GM19468 (cell line): ENCODE measurements around the gene TPRG1.
A peak's percentile ranks its signal among the peaks of the same experiment; 100 is the strongest.
"Not testable (repeated sequence)": the region's sequence is repeated elsewhere in the genome, so short reads cannot be mapped to it uniquely, and the experiment has no call there.

ENCODE experiments used
- ATAC-seq: cut with Tn5 transposase; IDR thresholded peaks from one replicate; pipeline ENCODE4 v1.9.1; 2021; ENCODE audit warnings: mild to moderate bottlenecking, moderate library complexity, moderate number of reproducible peaks; ENCODE audit not compliant: unreplicated experiment; ENCODE audit errors: extremely low read depth

The TPRG1 gene

DNA sequence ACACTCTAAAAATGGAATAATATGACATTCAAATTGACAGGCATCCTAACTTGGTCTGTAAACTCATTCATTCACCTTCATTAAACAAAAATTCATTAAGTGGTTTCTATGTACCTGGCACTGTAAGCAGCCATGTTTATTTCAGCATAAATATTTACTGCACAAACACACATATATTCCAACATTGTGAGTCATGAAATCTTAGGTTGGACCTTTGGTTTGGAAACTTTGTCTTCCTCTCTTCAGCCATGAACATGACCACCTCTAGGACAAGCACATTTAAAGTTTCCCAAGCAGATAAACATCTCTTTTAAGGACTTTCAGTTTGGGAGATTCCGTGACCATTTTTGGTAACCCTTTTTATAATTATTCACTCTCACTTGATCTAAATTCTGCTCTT lies 131.8 kb downstream of the TPRG1 start:
- ATAC-seq = no peak

DNA sequence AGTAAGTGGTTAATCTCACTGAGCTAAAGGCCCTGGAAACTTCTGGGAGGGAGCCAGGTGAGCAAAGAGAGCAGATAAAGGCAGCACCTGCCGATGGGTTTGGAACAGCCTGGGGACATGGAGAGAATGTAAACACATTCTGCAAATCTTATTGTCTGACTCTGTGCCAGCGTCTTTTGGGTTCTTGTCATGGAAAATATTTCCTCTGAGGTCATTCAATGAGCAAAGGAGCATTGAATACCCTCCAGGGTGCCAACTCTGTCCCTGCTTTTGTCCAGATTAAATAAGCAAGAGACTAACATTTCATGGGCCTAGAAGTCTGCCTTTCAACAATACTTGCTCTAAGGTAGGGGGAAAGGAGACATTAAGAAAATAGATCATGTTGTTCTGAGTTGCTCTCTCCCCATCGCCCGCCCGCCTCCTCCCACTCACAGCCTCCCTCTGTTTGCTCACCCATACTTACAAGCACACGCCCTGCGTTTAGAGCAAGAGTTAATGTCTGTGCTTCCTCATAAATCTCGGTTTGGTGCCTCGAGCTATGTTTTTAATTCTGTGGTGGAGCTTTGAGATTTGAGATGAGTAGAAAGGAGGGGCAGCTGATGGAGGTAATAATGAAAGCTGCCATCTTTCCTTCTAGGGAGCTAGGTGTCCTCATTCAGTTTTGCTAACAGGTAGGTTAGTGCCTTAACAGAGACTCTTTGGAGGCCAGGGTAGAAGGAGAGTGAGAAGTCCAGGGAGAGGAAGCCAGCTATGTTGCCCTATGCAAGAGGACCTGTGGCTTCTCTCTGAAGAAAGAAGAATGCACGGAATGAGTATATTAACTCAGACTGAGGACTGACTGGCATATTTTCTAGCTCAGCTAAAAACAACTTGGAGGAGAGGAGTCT lies 132.9 kb downstream of the TPRG1 start:
- no peak for ATAC-seq

DNA sequence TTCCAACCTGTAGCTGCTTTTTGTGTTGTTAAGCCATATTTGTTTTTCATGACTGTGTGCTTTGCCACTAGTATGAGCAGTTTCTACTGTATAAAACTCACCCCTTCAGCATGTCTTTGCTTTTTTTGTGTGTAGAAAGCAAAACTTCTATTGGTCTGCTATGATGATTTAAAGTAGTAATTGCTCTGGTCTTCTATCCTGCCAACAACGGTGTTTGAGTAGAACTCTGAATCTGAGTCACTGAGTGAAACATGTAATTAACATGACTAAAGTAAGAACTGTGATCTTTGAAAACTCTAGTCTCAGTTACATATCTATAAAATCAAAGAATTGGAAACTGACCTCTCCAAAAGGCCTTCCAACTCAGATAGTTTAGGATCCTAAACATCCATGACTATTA lies 133.6 kb downstream of the TPRG1 start:
- ATAC-seq = peak; percentile 31

DNA sequence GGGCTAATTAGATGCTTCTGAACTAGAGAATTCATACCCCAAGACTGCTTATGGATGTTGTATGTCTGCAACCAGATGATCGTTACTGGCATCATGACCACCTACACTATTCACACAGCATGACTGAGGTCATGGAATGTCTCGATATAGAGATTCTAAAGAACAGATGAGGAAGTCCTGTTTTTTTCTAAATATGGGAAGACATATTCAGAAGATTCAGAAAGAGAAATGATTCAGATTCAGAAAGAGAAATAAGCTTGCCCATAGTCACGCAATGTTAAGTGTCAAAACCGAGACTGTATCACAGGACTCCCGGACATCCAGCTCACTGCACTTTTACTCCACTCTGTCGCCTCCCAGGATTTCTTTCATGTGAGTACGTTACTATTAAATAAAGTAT lies 136.2 kb downstream of the TPRG1 start:
- ATAC-seq = no peak

DNA sequence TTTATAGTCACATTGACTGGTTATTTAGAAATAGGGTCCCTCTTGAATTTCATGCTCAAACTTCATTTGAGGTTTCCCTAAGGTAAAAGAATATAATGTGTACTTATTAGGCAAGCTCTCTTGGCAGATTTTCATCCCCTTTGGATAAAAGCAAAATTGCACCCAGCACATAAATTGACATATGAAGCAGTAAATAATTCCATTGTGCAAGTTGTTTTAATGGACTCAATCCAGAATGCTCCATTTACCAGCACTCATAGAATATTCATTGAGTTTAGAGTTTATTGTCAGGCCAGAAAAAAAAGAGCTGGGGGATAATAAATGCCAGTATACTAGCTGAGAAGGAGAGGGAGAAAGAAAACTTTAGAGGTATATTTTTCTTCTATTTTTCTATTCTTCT lies 136.8 kb downstream of the TPRG1 start:
- no peak for ATAC-seq

DNA sequence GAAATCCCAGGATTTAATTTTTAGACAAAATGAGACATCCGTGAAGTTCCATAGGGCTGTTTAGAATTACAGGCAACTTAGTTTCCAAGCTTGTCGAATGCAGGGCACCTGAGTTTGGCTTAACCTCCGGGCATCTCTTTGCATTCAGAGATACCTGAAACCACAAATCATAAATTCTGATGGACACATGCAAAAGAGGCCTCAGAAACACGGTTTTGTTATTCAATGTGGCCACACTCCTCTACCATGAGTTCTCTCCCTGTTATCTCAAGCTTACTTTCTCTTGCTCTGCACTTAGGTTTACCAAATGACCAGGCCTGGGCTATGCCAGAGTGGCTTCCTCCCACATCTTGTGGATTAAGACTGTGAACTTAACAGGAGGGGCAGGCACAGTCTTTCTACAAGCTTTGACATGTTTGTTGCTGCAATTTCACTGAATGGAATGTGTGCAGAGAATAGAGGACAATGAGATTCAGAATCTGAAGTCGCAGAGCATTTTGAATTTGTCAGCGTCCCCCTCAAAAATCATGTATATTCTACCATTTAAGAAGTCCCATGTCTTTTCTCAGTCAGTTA lies 137.7 kb downstream of the TPRG1 start:
- ATAC-seq = no peak

DNA sequence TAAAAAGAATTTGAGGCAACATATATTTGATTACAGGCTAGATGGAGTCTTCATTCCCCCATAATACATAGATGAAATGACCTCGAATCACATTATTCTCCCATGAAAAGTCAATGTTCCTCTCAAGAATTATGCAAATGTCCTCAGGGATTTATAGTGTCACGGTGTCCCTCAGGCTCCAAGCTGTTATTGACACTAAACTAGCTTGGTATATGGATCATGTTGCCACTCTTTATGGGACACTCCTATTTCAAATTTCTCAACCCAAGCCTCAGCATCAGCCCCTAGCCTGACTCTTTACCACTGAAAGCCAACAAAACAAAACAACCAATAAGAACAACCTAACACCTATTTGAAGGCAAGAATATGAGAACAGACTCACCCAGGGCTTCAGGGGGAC lies 139.8 kb downstream of the TPRG1 start:
- ATAC-seq = no peak

DNA sequence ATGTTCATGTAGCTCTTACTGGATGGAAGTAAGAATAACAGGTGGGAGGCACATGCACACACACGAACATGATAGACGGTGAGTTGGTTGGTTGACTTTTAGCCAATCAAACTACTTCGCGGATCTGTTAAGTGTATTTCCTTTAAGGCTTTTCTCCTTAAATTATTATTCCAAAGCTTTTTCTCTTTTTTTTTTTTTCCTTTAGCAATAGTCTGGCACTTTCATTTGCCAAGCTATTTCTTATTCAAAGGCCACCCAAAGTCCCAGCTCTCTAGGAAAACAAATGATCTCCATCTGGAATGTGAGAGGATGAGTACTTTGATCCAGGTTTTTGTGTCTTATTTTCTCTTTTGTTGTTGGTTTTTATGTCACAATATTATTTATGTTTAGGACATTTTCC lies 141.1 kb downstream of the TPRG1 start:
- no peak for ATAC-seq

DNA sequence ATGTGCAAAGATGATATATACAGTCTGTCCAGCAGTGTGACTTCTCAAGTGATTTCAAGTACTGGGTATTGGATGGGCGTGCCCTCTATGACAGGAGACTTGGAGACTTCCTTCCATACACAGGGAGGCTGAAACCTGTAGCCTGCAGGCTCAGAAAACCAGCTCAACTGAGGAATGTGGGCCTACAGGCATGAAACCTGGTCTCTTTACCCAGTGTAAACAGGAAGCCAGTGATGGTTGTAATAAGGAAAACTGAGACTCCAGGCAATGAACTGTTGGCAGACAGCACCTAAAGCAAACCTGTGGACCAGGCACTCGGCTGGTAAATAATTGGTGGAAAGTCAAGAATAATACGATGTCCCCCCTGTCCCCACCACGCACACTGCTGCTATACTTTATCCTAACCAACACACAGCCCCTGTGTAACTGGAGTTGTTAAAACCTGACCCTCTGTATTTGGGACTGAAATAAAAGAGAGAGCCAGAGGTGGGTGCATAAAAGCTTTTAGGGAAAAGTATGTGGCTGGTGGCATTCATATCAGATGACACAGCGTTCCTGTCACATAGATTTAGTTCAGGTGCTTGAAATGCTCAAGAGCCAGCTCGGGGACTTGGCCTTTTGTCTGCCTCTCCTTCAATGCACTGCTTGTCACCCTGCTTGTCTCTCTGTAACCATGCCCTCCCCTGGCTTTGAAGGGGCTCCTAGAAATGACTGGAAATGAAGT lies 144.7 kb downstream of the TPRG1 start:
- no peak for ATAC-seq

DNA sequence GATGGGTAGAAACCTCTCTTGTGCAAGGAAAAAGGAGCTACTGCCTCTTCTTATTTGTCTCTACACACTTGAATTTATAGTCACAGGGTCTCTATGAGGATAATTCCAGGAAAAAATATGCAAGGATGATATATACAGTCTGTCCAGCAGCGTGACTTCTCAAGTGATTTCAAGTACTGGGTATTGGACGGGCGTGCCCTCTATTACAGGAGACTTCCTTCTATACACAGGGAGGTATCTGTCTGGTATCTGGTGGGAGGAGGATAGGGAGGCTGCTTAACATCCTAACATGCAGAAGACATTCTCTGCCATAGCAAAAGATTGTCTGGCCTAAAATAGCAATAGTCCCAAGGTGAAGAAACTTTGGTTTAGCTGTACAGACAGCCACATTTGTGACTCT lies 146.1 kb downstream of the TPRG1 start:
- ATAC-seq = no peak

DNA sequence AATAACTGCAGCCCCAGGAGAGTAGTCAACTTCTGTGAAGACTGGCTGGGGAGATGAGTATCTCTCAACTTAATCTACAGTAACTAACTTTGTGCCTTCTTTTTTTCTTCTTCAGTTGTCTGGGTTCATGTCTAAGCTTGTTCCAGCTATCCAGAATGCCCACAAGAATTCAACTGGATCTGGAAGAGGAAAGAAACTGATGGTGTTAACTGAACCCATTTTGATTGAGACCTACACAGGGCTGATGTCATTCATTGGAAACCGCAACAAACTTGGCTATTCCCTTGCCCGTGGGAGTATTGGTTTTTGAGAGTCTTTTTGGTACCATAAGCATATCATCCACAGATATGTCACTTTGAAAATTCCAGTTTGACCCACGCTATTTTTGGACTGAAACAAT lies 148.7 kb downstream of the TPRG1 start:
- no peak for ATAC-seq

DNA sequence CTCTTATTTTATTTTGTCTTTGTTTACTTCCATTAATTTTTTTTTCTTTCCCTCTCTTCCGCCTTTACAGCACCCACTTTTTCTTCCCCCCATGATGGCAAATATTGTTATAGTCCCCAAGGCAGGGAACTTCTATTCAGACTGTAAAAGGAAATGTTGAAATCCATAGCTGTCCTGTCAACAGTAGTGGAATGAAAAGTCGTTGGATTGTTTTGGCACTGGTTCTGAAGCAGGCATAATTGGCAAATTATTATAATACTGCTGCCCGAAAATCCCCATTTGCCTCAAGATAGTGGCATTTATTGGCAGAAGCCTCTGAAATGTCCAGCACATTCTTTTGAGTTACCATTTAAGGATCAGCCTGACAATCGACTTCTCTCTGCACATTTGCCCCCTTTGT lies 150.6 kb downstream of the TPRG1 start:
- ATAC-seq = no peak

DNA sequence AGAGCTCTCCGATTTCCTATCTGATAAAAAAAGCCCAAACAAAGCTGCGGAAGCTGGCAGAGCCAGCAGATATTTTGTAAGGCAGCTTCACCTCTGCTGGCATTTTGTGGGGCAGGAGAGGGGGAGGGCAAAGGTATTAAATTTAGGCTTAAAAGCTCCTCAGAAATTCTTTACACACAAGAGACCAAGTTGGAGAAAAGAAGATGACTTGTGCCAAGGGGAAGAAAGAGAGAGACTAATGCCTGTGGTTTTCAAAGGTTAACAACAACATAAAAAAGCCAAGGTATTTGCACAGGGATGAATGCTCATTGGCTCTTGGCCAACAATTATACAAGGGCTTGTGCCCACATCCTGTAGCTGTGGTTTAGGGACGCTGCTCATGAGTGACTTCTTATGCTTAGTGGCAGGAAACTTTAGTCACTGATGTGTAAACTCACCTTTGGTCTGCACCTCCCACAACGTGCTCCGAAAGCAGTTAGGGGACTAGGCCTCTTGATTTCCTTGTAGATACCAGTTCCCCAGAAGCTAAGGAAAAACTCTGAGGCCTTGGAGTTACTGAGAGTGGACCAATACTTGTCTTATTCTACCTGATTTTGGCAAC lies 152.9 kb downstream of the TPRG1 start:
- ATAC-seq = peak; percentile 99

DNA sequence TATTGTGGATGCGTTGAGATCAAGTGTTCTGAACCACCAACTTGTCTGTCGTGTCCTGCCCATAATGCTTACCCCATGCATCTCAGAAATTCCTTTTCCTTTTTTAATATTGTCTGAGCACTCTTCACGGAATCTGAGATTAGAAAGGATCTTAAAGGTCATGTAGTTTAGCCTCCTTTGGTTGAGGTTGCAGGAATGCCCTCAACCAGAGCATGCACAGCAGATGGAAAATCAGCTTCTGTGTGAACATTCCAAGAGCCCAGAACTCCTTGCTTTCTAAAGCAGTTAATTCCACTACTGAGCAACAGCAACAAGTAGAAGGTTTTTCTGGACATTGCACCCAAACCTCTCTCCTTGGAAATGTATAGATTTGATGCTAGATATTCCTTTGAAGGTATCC lies 153.7 kb downstream of the TPRG1 start:
- no peak for ATAC-seq

DNA sequence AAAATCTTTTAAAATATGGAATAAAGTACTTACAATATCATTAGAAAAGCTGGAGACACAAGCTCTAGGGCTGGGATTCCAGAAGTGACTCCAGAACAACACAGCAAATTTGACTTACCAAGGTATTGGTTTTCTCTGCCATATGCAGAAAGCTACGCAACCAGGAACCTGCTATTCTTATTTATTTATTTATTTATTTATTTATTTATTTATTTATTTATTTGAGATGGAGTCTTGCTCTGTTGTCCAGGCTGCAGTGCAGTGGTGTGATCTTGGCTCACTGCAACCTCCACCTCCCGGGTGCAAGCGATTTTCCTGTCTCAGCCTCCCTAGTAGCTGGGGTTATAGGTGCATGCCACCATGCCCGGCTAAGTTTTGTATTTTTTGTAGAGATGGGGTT lies 157.9 kb downstream of the TPRG1 start:
- ATAC-seq = not testable (repeated sequence)

DNA sequence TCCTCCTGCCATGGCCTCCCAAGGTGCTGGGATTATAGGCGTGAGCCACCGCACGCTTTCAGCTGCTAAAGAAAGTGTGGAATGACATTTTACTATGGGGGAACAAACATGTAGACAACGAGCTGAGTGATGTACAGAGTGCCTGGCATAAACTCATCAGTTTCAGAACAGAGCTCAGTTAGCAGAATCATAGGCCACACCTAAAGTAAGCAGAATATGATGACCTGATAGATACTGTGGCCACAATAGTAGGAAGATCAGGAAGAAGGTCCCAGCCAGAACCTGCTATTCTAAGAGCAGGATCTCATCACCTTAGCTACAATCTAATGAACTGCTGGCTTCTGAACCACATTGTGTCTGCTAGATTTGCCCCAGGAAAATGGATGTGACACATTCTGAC lies 158.3 kb downstream of the TPRG1 start:
- no peak for ATAC-seq

DNA sequence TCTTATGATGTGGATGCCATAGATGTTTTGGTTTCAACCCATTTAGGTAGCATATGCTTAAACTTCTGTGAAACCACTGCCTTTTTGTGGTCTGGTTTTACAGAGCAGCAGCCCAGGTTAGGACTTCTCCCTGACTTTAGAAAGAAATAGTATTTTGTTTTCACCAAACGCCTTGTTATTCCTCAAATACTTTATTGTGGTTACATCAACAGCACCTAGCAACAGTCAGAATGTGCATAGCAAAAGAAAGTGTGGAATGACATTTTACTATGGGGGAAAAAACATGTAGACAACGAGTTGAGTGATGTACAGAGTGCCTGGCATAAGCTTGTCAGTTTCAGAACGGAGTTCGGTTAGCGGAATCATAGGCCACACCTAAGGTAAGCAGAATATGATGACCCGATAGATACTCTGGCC lies 159.2 kb downstream of the TPRG1 start:
- no peak for ATAC-seq

DNA sequence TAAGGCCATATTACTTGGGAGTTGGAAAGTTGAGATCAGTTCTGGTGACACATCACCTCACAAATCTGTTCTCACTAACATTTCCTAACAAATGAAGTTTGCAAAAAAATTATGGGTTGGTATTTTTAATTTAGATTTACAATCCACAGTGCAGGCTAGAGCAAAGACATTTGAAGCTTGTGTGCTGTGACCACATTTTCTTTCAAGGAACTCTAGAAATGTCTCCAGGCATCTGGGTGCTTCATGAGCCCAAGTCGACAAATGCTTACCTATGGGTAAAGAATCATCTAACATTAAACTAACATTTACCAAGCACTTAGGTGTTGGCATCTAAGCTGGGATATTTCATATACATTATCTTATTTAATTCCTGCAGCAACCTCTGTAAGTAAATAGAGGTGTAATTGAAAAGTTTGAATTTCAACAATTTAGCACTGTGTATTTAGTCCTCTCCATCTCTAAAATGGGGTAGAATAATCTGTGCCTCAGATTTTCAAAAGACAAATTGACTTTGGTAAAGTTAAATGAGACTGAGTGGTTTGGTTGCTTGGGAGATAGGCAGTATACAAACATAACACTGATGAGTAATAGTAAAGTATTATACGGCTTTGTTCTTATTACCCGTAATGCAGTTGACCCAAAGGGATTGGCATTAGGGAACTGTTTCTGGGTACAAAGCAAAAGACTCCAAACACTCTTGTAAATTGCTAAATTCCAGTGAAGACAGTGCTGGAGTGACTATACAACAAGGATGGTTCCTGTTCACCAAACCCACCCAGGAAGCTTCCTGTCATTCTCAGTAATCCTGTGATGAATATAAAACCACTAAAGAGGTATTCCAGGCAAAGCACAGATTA lies 162.5 kb downstream of the TPRG1 start:
- no peak for ATAC-seq

DNA sequence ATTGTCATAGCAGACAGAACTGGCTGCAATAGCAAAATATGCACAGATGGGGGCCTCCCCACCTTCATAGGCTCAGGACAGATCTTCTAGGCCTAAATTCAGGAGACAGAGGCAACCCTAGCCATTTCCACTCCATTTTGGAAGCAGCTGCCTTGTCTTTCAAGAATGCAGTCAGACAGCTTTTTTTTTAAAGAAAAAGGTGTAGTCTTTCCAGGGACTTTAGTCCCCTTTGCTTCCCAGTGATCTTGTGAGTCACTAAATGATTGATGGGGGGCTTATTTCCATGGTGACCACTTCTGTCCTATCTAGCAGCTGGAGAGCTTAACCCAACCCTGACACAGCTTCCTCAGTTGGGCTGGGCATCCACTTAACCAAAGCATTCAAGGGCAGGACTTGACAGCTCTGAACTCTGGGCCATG lies 165.9 kb downstream of the TPRG1 start:
- ATAC-seq = no peak

DNA sequence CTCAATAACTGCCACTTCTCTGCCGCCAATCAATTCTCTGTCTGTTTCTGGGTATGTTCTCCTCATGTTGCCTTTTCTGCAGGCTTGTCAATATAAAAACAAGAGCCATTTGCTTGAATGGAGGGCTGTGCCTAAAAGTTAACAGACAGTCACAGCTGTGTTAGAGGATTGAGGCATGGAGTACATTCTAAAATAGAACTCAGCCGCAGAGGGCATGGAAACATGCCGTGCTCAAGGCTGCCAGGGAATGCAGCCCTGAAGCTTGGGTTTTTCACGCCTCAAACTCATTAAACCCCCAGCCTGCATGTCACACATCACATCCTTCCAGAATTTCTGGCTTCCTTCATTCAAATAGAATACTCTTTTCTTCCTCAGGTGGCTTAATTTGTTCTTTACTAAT lies 166.6 kb downstream of the TPRG1 start:
- no peak for ATAC-seq
